Mammary microvascular endothelial cell (primary cell): Measurements from ENCODE around the gene FBXO42. TPM values are rescaled to one million over a fixed set of nuclear protein-coding genes. Genes with fewer than 3 reads are reported as not detected.

Experiments
- total RNA-seq: library from RNA; depleted of rRNA; stranded (reverse); fragments of >200 nt; gene quantifications from 2 replicates; pipeline ENCODE4 v1.2.3, GENCODE V29; 2015

FBXO42 gene
- total RNA-seq = 11.1 and 11.3 TPM in 2 replicates

DNA sequence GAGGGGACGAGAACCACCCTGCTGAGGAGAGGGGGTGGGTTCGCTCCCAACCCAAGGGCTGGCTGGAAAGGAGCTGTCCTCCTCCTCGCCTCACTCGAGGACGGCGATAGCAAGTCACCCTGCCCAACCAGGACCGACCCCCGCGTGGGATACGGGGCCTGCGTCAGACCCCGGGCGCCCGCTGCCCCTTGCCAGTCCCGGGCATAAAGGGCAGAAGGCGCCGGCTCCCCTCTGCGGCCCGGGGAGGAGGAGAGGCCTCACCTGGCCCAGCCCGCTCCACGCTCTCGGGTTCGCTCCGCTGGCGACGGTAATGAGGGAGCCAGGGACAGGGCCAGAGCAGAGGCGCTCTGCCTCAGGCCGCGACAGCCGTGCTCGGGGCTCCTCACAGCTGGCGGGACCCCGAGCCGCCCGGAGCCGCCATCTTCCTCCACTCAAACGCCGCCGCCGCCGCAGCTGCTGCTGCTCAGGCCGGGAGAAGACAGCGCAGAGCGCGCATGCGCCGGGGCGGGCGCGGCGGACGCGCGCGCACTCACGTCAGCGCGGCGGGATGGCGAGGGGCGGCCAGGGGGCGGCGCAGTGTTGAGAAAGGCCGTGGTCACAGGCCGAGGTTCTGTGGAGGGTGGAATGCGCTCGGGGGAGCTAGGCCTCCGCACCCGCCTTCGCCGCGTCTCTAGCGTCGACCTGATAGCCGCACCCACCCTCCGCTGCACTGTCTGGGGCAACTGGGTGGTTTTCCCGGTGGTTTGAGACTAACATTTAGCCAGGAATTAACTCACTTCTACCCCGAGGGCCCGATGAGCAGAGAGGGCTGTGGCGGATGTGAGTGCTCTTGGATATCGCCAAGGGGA is at the start of gene FBXO42:
Gene FBXO42 (minus strand): TSS at position 487 of the 848 bp plus-strand sequence. CDS start 37,062 bp downstream, outside the sequence.

DNA sequence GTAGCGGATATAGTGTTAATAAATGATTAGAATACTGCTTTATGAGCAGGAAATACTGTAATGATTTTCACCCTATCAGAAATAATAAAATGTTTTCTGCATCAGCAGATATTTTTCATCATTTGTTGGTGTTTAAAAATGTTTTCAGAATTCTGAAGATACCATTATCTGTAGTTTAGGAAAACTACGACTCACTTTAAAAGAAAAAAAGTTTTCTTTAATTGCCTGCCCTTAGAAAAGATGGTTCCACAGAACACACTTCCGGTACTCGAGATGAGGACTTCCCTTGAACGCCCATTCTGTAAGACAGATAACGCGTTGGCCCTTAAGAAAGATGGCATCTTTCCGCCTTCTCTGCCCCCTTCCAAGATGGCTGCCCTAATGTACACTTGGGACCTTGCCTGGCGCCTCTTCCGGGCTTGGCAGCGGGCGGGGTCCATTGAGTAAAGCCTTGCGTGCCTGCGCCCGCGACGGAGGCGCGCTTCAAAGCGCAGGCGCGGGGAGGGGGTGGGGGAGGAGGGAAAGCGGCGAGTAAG is 14.5 kb upstream of the FBXO42 start, which contains the start of gene SZRD1:
Gene SZRD1 (plus strand): TSS at position 521 of the 536 bp plus-strand sequence. CDS start 16 bp downstream, outside the sequence.

DNA sequence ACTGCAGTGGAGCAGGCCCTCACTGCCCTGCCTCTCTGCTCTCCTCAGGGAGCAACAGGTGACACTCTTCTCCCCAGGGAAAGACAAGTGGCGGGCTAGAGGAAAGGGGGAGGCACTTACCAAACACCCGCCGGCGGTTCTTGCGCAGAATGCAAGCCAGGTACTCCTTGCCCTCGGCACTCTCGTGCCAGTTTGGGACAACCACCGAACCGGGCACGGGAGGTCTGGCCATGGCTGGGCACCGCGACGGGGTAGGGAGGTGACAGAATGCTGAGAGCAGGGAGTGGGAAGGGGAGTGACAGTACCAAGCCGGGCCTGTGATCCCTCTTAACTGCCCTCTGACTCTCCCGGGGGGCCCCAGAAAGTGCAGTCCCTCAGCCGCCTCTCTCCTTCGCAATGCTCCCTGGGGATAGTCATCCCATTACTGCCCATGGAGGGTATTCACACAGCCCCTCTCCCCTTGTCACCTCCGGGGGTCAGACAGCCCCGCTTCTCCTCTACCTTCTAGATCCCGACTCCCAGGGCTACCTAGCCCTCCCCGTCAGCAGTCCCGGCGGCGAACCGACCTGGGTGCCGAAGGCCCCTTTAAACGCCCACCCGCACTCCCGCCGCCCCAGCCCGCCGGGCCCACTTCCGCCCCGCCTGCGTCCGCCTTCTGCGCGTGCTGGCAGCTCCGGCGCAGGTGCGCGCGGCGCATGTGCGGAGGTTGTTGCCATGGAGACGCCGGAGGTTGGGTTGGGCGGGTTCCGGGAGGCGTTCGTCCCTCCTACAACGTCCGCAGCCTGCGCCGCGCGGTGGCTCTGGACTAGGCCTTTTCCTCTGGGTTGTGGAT is 115.6 kb downstream of the FBXO42 start, which contains the start of gene CPLANE2:
Gene CPLANE2 (minus strand): TSS at position 673 of the 832 bp plus-strand sequence. CDS start 441 bp downstream, at position 232.

DNA sequence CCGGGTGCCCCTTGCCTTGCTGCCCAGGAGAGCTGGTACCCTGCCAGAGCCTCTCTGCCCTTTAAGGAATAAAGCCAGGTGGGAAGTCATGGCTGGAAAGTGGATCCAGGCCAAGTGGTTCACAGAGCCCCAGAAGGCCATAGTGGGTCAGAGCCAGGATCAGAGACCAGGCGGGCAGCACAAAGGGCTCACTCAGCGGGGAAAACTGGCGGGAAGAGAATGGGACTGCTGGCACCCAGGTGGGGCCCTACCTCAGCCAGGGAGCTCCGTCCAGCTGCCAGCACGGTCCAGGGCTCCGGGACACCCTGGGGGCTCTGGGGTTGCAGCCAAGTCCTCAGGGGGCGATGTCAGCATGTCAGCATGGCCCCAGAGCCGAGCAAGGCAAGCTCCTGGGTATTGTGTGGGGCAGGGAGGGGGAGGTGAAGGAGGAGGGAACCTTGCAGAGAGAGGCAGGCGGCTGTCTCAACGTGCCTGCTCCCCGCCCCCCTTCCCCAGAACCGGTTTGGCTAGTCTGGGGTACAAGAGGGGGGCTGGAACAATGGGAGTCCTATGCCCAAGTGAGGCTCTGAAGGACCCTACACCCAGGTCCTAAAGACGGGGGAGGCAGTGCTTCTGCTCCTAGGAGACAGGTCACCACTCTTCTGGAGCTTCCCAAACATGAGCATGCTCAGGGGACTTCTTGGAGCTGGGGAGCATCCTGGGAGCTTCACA is 139.9 kb downstream of the FBXO42 start, which contains the start of gene ARHGEF19:
Gene ARHGEF19 (minus strand): TSS at position 402 of the 711 bp plus-strand sequence. CDS start 3,598 bp downstream, outside the sequence.

Other genes with a start within 250 kb of the FBXO42 start
- 145 and 153 TPM in 2 replicates for gene EPHA2, start 196.4 kb downstream of the FBXO42 start, total RNA-seq
- 3.0 and 4.8 TPM in 2 replicates for gene ARHGEF19, start 139.8 kb downstream of the FBXO42 start, total RNA-seq
- gene CPLANE2, start 115.3 kb downstream of the FBXO42 start, total RNA-seq = 1.6 and 1.7 TPM in 2 replicates
- 89.5 and 97.6 TPM in 2 replicates for gene SZRD1, start 14.8 kb upstream of the FBXO42 start, total RNA-seq
- not detected in 2 replicates for gene SPATA21, start 84.9 kb upstream of the FBXO42 start, total RNA-seq
- 153 and 157 TPM in 2 replicates for gene NECAP2, start 88.2 kb upstream of the FBXO42 start, total RNA-seq
- under 0.01 TPM in 1 of 2 replicates, not detected in the other for gene RNU1-1, start 161.8 kb upstream of the FBXO42 start, total RNA-seq